Activated CD8-positive, alpha-beta memory T cell treated with anti-CD3 and anti-CD28 coated beads, Interleukin-2, amount 50 U/mL, for 24 hours (primary cell): Measurements from ENCODE around the gene PROCA1.
"Not testable (repeated sequence)": the region's sequence is repeated elsewhere in the genome, so short reads cannot be mapped to it uniquely, and the experiment has no call there.

Experiments used
- DNase-seq: peaks from one replicate; pipeline ENCODE4 v3.0.0-alpha.2; 2020; ENCODE audit errors: extremely low read depth

PROCA1 gene

DNA sequence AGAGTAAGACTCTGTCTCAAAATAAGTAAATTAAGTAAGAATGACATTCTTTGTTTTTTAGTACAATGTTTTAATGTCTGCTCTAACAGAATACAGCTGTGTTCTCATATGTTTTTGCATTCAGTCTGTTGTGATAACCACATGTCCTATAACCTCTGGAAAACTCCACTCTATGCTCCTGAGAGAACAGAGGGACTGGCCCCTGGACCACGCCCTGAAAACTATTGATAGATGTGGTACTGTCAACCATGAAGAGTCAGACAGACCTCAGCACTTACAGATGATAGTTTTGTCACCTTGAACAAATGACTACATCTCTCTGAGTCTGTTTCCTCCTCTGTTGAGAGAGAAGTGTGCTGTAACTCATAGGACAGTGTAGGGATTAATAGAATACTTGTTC lies 41.8 kb downstream of the PROCA1 start:
- no peak for DNase-seq

DNA sequence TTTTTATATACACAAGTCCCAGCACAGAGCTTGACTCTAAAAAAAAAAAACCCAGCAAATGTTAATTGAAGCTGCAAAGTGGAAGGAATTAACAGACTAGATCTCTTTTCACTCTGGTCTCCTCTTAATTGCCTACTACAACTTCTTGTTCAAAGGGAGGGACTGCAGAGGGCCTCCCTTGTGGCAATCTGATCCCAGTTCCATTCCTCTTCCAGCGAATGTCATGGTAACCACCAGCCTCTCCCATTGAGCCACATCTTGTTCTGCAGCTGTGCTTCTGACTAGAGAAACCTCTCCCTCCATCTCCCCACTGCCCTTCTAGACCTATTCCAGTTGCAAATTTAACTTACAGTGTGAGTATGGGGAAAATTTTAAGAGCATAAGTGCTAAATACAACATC lies 43.8 kb downstream of the PROCA1 start:
- DNase-seq, result no peak

DNA sequence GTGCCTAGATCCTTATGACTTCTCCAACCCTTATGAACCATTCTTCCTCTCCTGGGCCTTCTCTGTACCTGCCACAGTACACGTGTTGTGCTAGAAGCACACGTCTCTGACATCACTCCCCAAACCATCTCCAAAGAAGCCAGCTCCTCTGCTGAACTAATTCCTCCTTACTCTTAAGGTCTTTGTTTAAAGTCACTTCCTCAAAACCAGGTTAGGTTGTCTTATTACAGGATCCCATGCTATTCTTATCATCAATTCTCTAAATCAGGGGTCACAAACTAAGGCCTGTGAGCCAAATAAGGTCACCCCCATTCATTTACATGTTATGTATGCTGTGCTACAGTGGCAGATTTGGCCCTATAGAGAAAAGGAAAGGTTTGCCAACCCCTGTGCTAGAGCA lies 45.7 kb downstream of the PROCA1 start:
- no peak for DNase-seq

GRCh38 chr17:28663723-28664122 lies 48.0 kb downstream of the PROCA1 start:
- no peak for DNase-seq

GRCh38 chr17:28662527-28662829 lies 49.2 kb downstream of the PROCA1 start:
- no peak for DNase-seq

GRCh38 chr17:28661635-28662526 lies 49.8 kb downstream of the PROCA1 start, which contains the start of the genes SDF2 and SUPT6H:
Gene SDF2 (minus strand): TSS chr17:28661906. CDS start chr17:28661876, 30 bp downstream.
Gene SUPT6H (plus strand): TSS chr17:28662205. CDS start chr17:28673402, 11,197 bp downstream.
- DNase-seq, result peak; percentile 94

DNA sequence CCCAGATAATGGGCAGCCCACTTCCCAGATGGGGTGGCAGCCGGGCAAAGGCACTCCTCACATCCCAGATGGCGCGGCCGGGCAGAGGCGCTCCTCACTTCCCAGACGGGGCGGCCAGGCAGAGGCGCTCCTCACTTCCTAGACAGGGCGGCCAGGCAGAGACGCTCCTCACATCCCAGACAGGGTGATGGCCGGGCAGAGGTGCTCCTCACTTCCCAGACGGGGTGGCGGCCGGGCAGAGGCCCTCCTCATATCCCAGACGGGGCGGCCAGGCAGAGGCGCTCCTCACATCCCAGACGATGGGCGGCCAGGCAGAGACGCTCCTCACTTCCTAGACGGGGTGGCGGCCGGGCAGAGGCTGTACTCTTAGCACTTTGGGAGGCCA lies 52.2 kb downstream of the PROCA1 start:
- DNase-seq, result not testable (repeated sequence)

- not testable (repeated sequence) for DNase-seq
These were observed 52.8 kb downstream of the PROCA1 start for GRCh38 chr17:28658766-28659496.

- not testable (repeated sequence) for DNase-seq
These were observed 53.3 kb downstream of the PROCA1 start for GRCh38 chr17:28658342-28658741.

GRCh38 chr17:28657756-28658155 lies 53.9 kb downstream of the PROCA1 start:
- DNase-seq, result no peak

GRCh38 chr17:28655160-28655559 lies 56.5 kb downstream of the PROCA1 start:
- DNase-seq, result no peak
